Transverse colon (tissue), 4 donors: ENCODE measurements around the gene METAP1. TPM values are rescaled to one million over a fixed set of nuclear protein-coding genes. Genes with fewer than 3 reads are reported as not detected.
"Not testable (repeated sequence)": the region's sequence is repeated elsewhere in the genome, so short reads cannot be mapped to it uniquely, and the experiment has no call there.

Source experiments
- DNase-seq: peaks from one replicate; pipeline ENCODE4 v3.0.0-alpha.2; 2019
- H3K27ac ChIP-seq, 4 donors: fragments of 200-600 bp; sonication (generic); 2 replicates each; pipeline ENCODE4 v1.5.1; 2016 to 2018; ENCODE audit warnings: inconsistent platforms in 4 of 4
- H3K27me3 ChIP-seq: fragments of 200-600 bp; sonication (generic); 2 replicates; pipeline ENCODE4 v1.5.1; 2017; ENCODE audit warnings: inconsistent platforms
- H3K36me3 ChIP-seq, 4 donors: fragments of 200-600 bp; sonication (generic); 2 replicates each; pipeline ENCODE4 v1.5.1; 2017 to 2019; ENCODE audit warnings: inconsistent platforms in 4 of 4
- H3K4me1 ChIP-seq, 4 donors: fragments of 200-600 bp; sonication (generic); 2 replicates each; pipeline ENCODE4 v1.5.1; 2017 to 2020; ENCODE audit warnings: inconsistent platforms in 4 of 4
- H3K4me3 ChIP-seq, 4 donors: fragments of 200-600 bp; sonication (generic); 1 replicate in 1 of 4; 2 replicates in 3 of 4; pipeline versions ENCODE4 v1.5.1 to v1.6.1; 2017 to 2019; ENCODE audit warnings: inconsistent platforms in 4 of 4
- H3K9me3 ChIP-seq, 2 donors: fragments of 200-600 bp; sonication (generic); 2 replicates each; pipeline ENCODE4 v1.5.1; 2017 to 2019; ENCODE audit warnings: inconsistent platforms in 2 of 2
- EP300 ChIP-seq: sonication (generic); formaldehyde crosslinking; IDR thresholded peaks from one replicate; pipeline ENCODE4 v1.6.1; 2017; ENCODE audit warnings: antibody characterized with exemption, low read depth
- POLR2A ChIP-seq: fragments of 450-650 bp; IDR thresholded peaks from one replicate; pipeline ENCODE4 v1.6.1; 2016; ENCODE audit warnings: antibody characterized with exemption, mild to moderate bottlenecking, moderate library complexity
- POLR2AphosphoS5 ChIP-seq, 3 donors: sonication (generic); formaldehyde crosslinking; IDR thresholded peaks; one replicate each; pipeline ENCODE4 v1.6.1; 2016; ENCODE audit warnings: antibody characterized with exemption in 3 of 3
- WGBS, 2 donors: methylation state at CpG; one replicate each; pipeline ENCODE4 v1.1.5; 2018; ENCODE audit warnings: low coverage in 1 of 2; 5-methylcytosine and 5-hydroxymethylcytosine counted together
- in situ Hi-C, 4 donors: fragments of 200-750 bp; cut with MboI; loops; one replicate each; pipeline versions ENCODE4 v1.15.0 to v1.15.1; 2017; ENCODE audit warnings: low sequenced_read_pairs in 3 of 4, low pct_ligation_motif_present in 1 of 4, low pct_unique_long_range_greater_than_20kb in 1 of 4
- intact Hi-C: fragments of 100-400 bp; cut with DNase I; formaldehyde crosslinking; loops from one replicate; pipeline ENCODE4 v1.15.1; 2023; ENCODE audit warnings: low total_unique reads
- small RNA-seq, 4 donors: library from RNA; depleted of rRNA; stranded (forward); fragments of <200 nt; gene quantifications; one replicate each; pipeline ENCODE3, GENCODE V24; 2016
- total RNA-seq, 4 donors: library from RNA; depleted of rRNA; stranded (reverse); fragments of >200 nt; gene quantifications; one replicate each; pipeline ENCODE4 v1.1.0, GENCODE V29; 2016
- TF ChIP-seq, protein P1 (sequence below), 5 experiments: fragments of 200-600 bp in 3 of 5; fragments of 450-650 bp in 2 of 5; sonication (generic) in 3 of 5; IDR thresholded peaks; 1 replicate in 2 of 5; 2 replicates in 3 of 5; pipeline ENCODE4 v1.5.1; 2016 to 2017; ENCODE audit warnings: antibody characterized with exemption in 5 of 5, inconsistent platforms in 3 of 5, mild to moderate bottlenecking in 2 of 5, moderate library complexity in 1 of 5

METAP1 gene
- total RNA-seq, 4 donors from 2014 or later = 34.8 to 66.1 (median 55.9) TPM

DNA sequence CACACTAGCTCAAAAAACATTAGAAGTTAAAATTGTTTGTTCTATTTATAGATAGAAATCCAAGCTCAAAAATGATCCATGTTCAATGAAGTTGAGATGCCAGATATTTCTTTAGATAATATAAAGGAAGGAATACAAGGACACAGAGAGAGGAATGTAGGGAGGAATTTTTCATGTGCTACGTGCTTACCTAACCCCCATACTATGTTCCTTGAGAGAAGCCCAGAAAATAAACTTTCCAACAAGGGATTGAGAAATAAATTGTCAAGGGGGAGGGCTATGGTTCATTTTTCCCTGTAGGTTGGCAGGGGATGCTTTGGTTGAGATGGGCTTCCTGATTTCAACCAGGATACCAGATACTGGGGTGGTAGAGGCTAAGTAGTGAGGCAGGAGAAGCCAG is 108.6 kb downstream of the METAP1 start:
- Histone ChIP-seq H3K27me3 (no peaks in the 10 kb centered on the region), H3K27ac (no peak overlapping the region), H3K9me3 (no peaks in the 10 kb centered on the region), H3K4me1 (no peaks in the 10 kb centered on the region), H3K36me3 (no peaks in the 10 kb centered on the region), H3K4me3 (no peak overlapping the region)
- WGBS, 2 donors = 75 to 86% methylated on average over 1 of the region's 1 CpG
- in situ Hi-C loops (loop anchor here in 2 of 4 donors (25.0 kb wide), 1 partner anchor 308 kb away; no protein-coding TSS in a partner anchor), intact Hi-C loops (no loop called here)
- DNase-seq = no peak
- TF ChIP-seq POLR2A (no peak), EP300 (no peak), POLR2AphosphoS5 (IDR thresholded peaks at IDR 0.05) (no peak)
- TF ChIP-seq, protein P1, sequence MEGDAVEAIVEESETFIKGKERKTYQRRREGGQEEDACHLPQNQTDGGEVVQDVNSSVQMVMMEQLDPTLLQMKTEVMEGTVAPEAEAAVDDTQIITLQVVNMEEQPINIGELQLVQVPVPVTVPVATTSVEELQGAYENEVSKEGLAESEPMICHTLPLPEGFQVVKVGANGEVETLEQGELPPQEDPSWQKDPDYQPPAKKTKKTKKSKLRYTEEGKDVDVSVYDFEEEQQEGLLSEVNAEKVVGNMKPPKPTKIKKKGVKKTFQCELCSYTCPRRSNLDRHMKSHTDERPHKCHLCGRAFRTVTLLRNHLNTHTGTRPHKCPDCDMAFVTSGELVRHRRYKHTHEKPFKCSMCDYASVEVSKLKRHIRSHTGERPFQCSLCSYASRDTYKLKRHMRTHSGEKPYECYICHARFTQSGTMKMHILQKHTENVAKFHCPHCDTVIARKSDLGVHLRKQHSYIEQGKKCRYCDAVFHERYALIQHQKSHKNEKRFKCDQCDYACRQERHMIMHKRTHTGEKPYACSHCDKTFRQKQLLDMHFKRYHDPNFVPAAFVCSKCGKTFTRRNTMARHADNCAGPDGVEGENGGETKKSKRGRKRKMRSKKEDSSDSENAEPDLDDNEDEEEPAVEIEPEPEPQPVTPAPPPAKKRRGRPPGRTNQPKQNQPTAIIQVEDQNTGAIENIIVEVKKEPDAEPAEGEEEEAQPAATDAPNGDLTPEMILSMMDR (IDR thresholded peaks at IDR 0.05) = no peak

DNA sequence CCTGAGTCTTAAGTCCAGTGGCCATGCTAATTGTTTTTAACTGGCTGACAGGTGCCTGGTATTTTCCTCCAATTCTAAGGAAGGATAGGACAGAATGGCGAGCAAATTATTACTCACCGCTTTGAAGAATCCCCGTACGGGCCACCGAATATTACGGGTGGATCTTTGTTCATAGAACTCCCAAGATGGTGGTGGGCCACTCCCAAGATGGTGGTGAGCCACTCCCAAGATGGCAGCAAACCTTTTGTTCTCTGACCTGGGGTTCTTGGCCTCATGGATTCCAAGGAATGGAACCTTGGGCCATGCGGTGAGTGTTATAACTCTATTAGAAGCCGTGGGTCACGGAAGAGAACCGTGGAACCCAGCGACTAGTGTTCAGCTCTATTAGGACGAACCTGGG is 113.8 kb downstream of the METAP1 start:
- intact Hi-C loops, H3K27me3 ChIP-seq, H3K9me3 ChIP-seq, DNase-seq, H3K27ac ChIP-seq, H3K4me3 ChIP-seq, H3K4me1 ChIP-seq, H3K36me3 ChIP-seq: not testable (repeated sequence)
- WGBS, 2 donors = 82% methylated on average over 12 of the region's 12 CpGs; no CpG with 5 or more reads in 1 of the 2 donors
- in situ Hi-C loops = loop anchor here in 2 of 4 donors (25.0 kb wide), 1 partner anchor 303 kb away; no protein-coding TSS in a partner anchor

Small RNA genes within 50 kb of the gene (small RNA-seq; reads per million reads assigned to genes)
- gene MIR3684 (0 reads per million in 4 donors), gene RNU7-149P (0 reads per million in 4 donors)

Other genes with a start within 250 kb of the METAP1 start
- 100 to 1,000 TPM in 1 of 4 donors, 10 to 100 TPM in 3; 20.9 to 103 (median 48.4) TPM for gene EIF4E, start 66.6 kb upstream of the METAP1 start, total RNA-seq
- 100 to 1,000 TPM in 2 of 4 donors, 10 to 100 TPM in 2; 63.3 to 159 (median 111) TPM for gene ADH5, start 93.1 kb downstream of the METAP1 start, total RNA-seq
- 1 to 10 TPM in 1 of 4 donors, under 1 TPM in 1, not detected in 2; 0.55 to 1.1 TPM for gene ADH4, start 148.6 kb downstream of the METAP1 start, total RNA-seq
- 10 to 100 TPM in 2 of 4 donors, 1 to 10 TPM in 2; 2.0 to 15.2 (median 8.6) TPM for gene ADH6, start 223.5 kb downstream of the METAP1 start, total RNA-seq